ENCODE data around the gene PLA2G4D. TPM values are rescaled to one million over a fixed set of nuclear protein-coding genes. Genes with fewer than 3 reads are reported as not detected.

The PLA2G4D gene
- total RNA-seq, 3 donors from 2014 or later (not counting 1 experiment from before 2014, with no cell fraction given) = not detected

- intact Hi-C loops (cut with micrococcal nuclease) = no loop called here
- ATAC-seq = no peak
- Mint-ChIP-seq H3K4me3 (no peak overlapping the region), H3K27me3 (ENCODE audit: low read depth in 2 of 2) (no peaks in the 10 kb centered on the region), H3K9me3 (no peaks in the 10 kb centered on the region), H3K27ac (no peak overlapping the region), H3K4me1 (no peaks in the 10 kb centered on the region), H3K36me3 (no peaks in the 10 kb centered on the region)
- Histone ChIP-seq H3K27me3 (ENCODE audit: control insufficient read depth, insufficient read depth, low read length) (no peaks in the 10 kb centered on the region), H3K27ac (ENCODE audit: low read length) (no peak overlapping the region), H3K4me3 (ENCODE audit: low read length) (no peak overlapping the region), H3K36me3 (ENCODE audit: control insufficient read depth, insufficient read depth, low read length) (no peaks in the 10 kb centered on the region), H3K4me1 (ENCODE audit: control insufficient read depth, insufficient read depth, low read length) (no peaks in the 10 kb centered on the region), H3K9me3 (ENCODE audit: control insufficient read depth, insufficient read depth, low read length) (no peaks in the 10 kb centered on the region)
- no peak for TF ChIP-seq CTCF (IDR thresholded peaks at IDR 0.05)
- 88% methylated on average over 6 of the region's 7 CpGs for WGBS (ENCODE audit: insufficient coverage)
- no peak for DNase-seq
These were observed 46.9 kb upstream of the PLA2G4D start for GRCh38 chr15:42141246-42141645.

GRCh38 chr15:42140383-42141070 is 46.2 kb upstream of the PLA2G4D start:
- peak in 1 of 2 donors; percentile 12 for DNase-seq
- intact Hi-C loops (cut with micrococcal nuclease) = no loop called here
- 80% methylated on average over 8 of the region's 8 CpGs for WGBS (ENCODE audit: insufficient coverage)

GRCh38 chr15:42139596-42139995 is 45.2 kb upstream of the PLA2G4D start:
- Mint-ChIP-seq H3K36me3 (no peaks in the 10 kb centered on the region), H3K4me3 (no peak overlapping the region), H3K27me3 (ENCODE audit: low read depth in 2 of 2) (peaks cover 0 to 4% of the 10 kb centered on the region in 2 donors), H3K9me3 (no peaks in the 10 kb centered on the region), H3K4me1 (no peaks in the 10 kb centered on the region), H3K27ac (no peak overlapping the region)
- ATAC-seq = no peak
- no peak for DNase-seq
- TF ChIP-seq CTCF (IDR thresholded peaks at IDR 0.05) = no peak
- Histone ChIP-seq H3K9me3 (ENCODE audit: control insufficient read depth, insufficient read depth, low read length) (no peaks in the 10 kb centered on the region), H3K27ac (ENCODE audit: low read length) (no peak overlapping the region), H3K4me1 (ENCODE audit: control insufficient read depth, insufficient read depth, low read length) (no peaks in the 10 kb centered on the region), H3K27me3 (ENCODE audit: control insufficient read depth, insufficient read depth, low read length) (no peaks in the 10 kb centered on the region), H3K36me3 (ENCODE audit: control insufficient read depth, insufficient read depth, low read length) (no peaks in the 10 kb centered on the region), H3K4me3 (ENCODE audit: low read length) (no peak overlapping the region)
- WGBS (ENCODE audit: insufficient coverage) = 87% methylated on average over 6 of the region's 6 CpGs
- intact Hi-C loops (cut with micrococcal nuclease) = loop anchor here (5.0 kb wide), 1 partner anchor 152 kb away; no protein-coding TSS in a partner anchor

More at GRCh38 chr15:42140383-42141070, 46.2 kb upstream of the PLA2G4D start:
- Histone ChIP-seq H3K36me3 (ENCODE audit: control insufficient read depth, insufficient read depth, low read length) (no peaks in the 10 kb centered on the region), H3K9me3 (ENCODE audit: control insufficient read depth, insufficient read depth, low read length) (no peaks in the 10 kb centered on the region), H3K4me3 (ENCODE audit: low read length) (no peak overlapping the region), H3K27ac (ENCODE audit: low read length) (no peak overlapping the region), H3K4me1 (ENCODE audit: control insufficient read depth, insufficient read depth, low read length) (no peaks in the 10 kb centered on the region), H3K27me3 (ENCODE audit: control insufficient read depth, insufficient read depth, low read length) (no peaks in the 10 kb centered on the region)
- H3K9me3 Mint-ChIP-seq = no peaks in the 10 kb centered on the region
- ATAC-seq = no peak
- no peaks in the 10 kb centered on the region for H3K36me3 Mint-ChIP-seq
- H3K27ac Mint-ChIP-seq = no peak overlapping the region
- no peak overlapping the region for H3K4me3 Mint-ChIP-seq
- H3K4me1 Mint-ChIP-seq = no peaks in the 10 kb centered on the region
- H3K27me3 Mint-ChIP-seq (ENCODE audit: low read depth in 2 of 2) = peaks cover 0 to 2% of the 10 kb centered on the region in 2 donors
- TF ChIP-seq CTCF (IDR thresholded peaks at IDR 0.05) = no peak

GRCh38 chr15:42138968-42139386 is 44.6 kb upstream of the PLA2G4D start:
- no peak for TF ChIP-seq CTCF (IDR thresholded peaks at IDR 0.05)
- no peak for ATAC-seq
- intact Hi-C loops (cut with micrococcal nuclease) = loop anchor here (5.0 kb wide), 1 partner anchor 152 kb away; no protein-coding TSS in a partner anchor
- Histone ChIP-seq H3K4me3 (ENCODE audit: low read length) (no peak overlapping the region), H3K27me3 (ENCODE audit: control insufficient read depth, insufficient read depth, low read length) (no peaks in the 10 kb centered on the region), H3K4me1 (ENCODE audit: control insufficient read depth, insufficient read depth, low read length) (no peaks in the 10 kb centered on the region), H3K9me3 (ENCODE audit: control insufficient read depth, insufficient read depth, low read length) (no peaks in the 10 kb centered on the region), H3K36me3 (ENCODE audit: control insufficient read depth, insufficient read depth, low read length) (no peaks in the 10 kb centered on the region), H3K27ac (ENCODE audit: low read length) (no peak overlapping the region)
- Mint-ChIP-seq H3K9me3 (no peaks in the 10 kb centered on the region), H3K4me1 (no peaks in the 10 kb centered on the region), H3K27me3 (ENCODE audit: low read depth in 2 of 2) (peaks cover 0 to 4% of the 10 kb centered on the region in 2 donors), H3K4me3 (no peak overlapping the region), H3K36me3 (no peaks in the 10 kb centered on the region), H3K27ac (no peak overlapping the region)
- 81% methylated on average over 3 of the region's 3 CpGs for WGBS (ENCODE audit: insufficient coverage)
- DNase-seq = no peak

All from natural killer cell (primary cell).